H9 (cell line): Measurements from ENCODE around the gene KCNH1. TPM values are rescaled to one million over a fixed set of nuclear protein-coding genes. Genes with fewer than 3 reads are reported as not detected.

ENCODE experiments used
- DNase-seq: peaks from one replicate; pipeline ENCODE4 v3.0.0-alpha.2; 2017
- H2AFZ ChIP-seq: one replicate; pipeline ENCODE4 v1.6.1; 2013; ENCODE audit warnings: mild to moderate bottlenecking, low read length, control low read depth, moderate library complexity
- H2AK5ac ChIP-seq: 2 replicates; pipeline ENCODE4 v1.6.1; 2013; ENCODE audit warnings: low read length, control low read depth, mixed read lengths; ENCODE audit not compliant: insufficient read length
- H2BK120ac ChIP-seq: one replicate; pipeline ENCODE4 v1.6.1; 2013; ENCODE audit warnings: low read depth, mild to moderate bottlenecking, low read length, control low read depth, inconsistent platforms; ENCODE audit not compliant: poor library complexity, severe bottlenecking
- H2BK12ac ChIP-seq: 2 replicates; pipeline ENCODE4 v1.6.1; 2013; ENCODE audit warnings: low read length, control low read depth, mixed read lengths, low read depth; ENCODE audit not compliant: insufficient read length
- H2BK15ac ChIP-seq: 2 replicates; pipeline ENCODE4 v1.6.1; 2013; ENCODE audit warnings: low read depth, low read length, control low read depth
- H2BK20ac ChIP-seq: one replicate; pipeline ENCODE4 v1.6.1; 2013; ENCODE audit warnings: low read depth, mild to moderate bottlenecking, low read length, control low read depth, inconsistent platforms; ENCODE audit not compliant: poor library complexity, severe bottlenecking
- H2BK5ac ChIP-seq: 2 replicates; pipeline ENCODE4 v1.6.1; 2013; ENCODE audit warnings: low read length, control low read depth, mixed read lengths; ENCODE audit not compliant: insufficient read length
- H3K14ac ChIP-seq: 2 replicates; pipeline ENCODE4 v1.6.1; 2013; ENCODE audit warnings: low read length, control low read depth; ENCODE audit not compliant: insufficient read depth
- H3K18ac ChIP-seq: 2 replicates; pipeline ENCODE4 v1.6.1; 2013; ENCODE audit warnings: low read depth, mild to moderate bottlenecking, mixed read lengths, low read length, control low read depth; ENCODE audit not compliant: insufficient read length
- H3K23ac ChIP-seq: 2 replicates; pipeline ENCODE4 v1.6.1; 2013; ENCODE audit warnings: low read length, control low read depth, mixed read lengths, low read depth; ENCODE audit not compliant: insufficient read length
- H3K23me2 ChIP-seq: 2 replicates; pipeline ENCODE4 v1.6.1; 2013; ENCODE audit warnings: low read depth, mild to moderate bottlenecking, mixed read lengths, low read length, control low read depth; ENCODE audit not compliant: insufficient read length, poor library complexity, severe bottlenecking
- H3K27ac ChIP-seq: 2 replicates; pipeline ENCODE4 v1.5.1; 2013; ENCODE audit warnings: low read length, control low read depth, mixed read lengths, low read depth; ENCODE audit not compliant: insufficient read length
- H3K27me3 ChIP-seq: 2 replicates; pipeline ENCODE4 v1.6.1; 2013; ENCODE audit warnings: low read length, control low read depth, inconsistent platforms; ENCODE audit not compliant: insufficient read depth
- H3K4ac ChIP-seq: 2 replicates; pipeline ENCODE4 v1.6.1; 2013; ENCODE audit warnings: low read depth, mild to moderate bottlenecking, control low read depth, inconsistent platforms, low read length, moderate library complexity
- H3K4me1 ChIP-seq: 2 replicates; pipeline ENCODE4 v1.6.1; 2013; ENCODE audit warnings: low read length, control low read depth, inconsistent platforms; ENCODE audit not compliant: insufficient read depth
- H3K4me2 ChIP-seq: 2 replicates; pipeline ENCODE4 v1.6.1; 2013; ENCODE audit warnings: low read length, control low read depth, mixed read lengths; ENCODE audit not compliant: insufficient read length, insufficient read depth
- H3K56ac ChIP-seq: 2 replicates; pipeline ENCODE4 v1.6.1; 2013; ENCODE audit warnings: low read depth, mild to moderate bottlenecking, mixed read lengths, low read length, control low read depth; ENCODE audit not compliant: insufficient read length
- H3K79me1 ChIP-seq: 2 replicates; pipeline ENCODE4 v1.6.1; 2013; ENCODE audit warnings: low read depth, mild to moderate bottlenecking, moderate library complexity, low read length, control low read depth, inconsistent platforms; ENCODE audit not compliant: insufficient read depth, poor library complexity, severe bottlenecking
- H3K79me2 ChIP-seq: 2 replicates; pipeline ENCODE4 v1.6.1; 2013; ENCODE audit warnings: low read length, control low read depth, inconsistent platforms; ENCODE audit not compliant: insufficient read depth
- H3K9ac ChIP-seq: 2 replicates; pipeline ENCODE4 v1.6.1; 2013; ENCODE audit warnings: low read length, control low read depth, mixed read lengths; ENCODE audit not compliant: insufficient read length; ENCODE audit errors: extremely low read depth
- H3K9me3 ChIP-seq: one replicate; pipeline ENCODE4 v1.6.1; 2013; ENCODE audit warnings: low read depth, low read length, inconsistent platforms; ENCODE audit not compliant: control insufficient read depth
- H3T11ph ChIP-seq: one replicate; pipeline ENCODE4 v1.6.1; 2013; ENCODE audit warnings: mild to moderate bottlenecking, low read length, control low read depth, inconsistent platforms
- H4K20me1 ChIP-seq: one replicate; pipeline ENCODE4 v1.6.1; 2013; ENCODE audit not compliant: control insufficient read depth, insufficient read length, insufficient read depth
- H4K5ac ChIP-seq: 2 replicates; pipeline ENCODE4 v1.6.1; 2013; ENCODE audit warnings: low read depth, mild to moderate bottlenecking, mixed read lengths, low read length, control low read depth; ENCODE audit not compliant: insufficient read length
- H4K8ac ChIP-seq: replicated peaks from 2 replicates; pipeline ENCODE4 v1.6.1; 2013; ENCODE audit warnings: low read length, control low read depth, mixed read lengths, low read depth; ENCODE audit not compliant: insufficient read length
- H4K91ac ChIP-seq: 2 replicates; pipeline ENCODE4 v1.6.1; 2013; ENCODE audit warnings: low read depth, mild to moderate bottlenecking, moderate library complexity, mixed read lengths, low read length, control low read depth; ENCODE audit not compliant: insufficient read length
- H3K27ac Mint-ChIP-seq, 3 experiments: 2 replicates in 2 of 3; 3 replicates in 1 of 3; pipeline ENCODE4 v1.8.0; 2020 to 2021; ENCODE audit warnings: mixed read lengths in 3 of 3, mild to moderate bottlenecking in 1 of 3, moderate library complexity in 1 of 3
- H3K27me3 Mint-ChIP-seq: 2 replicates; pipeline ENCODE4 v1.8.0; 2021; ENCODE audit warnings: low read depth, mild to moderate bottlenecking, moderate library complexity, mixed read lengths
- H3K36me3 Mint-ChIP-seq, 3 experiments: 2 replicates in 2 of 3; 3 replicates in 1 of 3; pipeline ENCODE4 v1.8.0; 2020 to 2021; ENCODE audit warnings: low read depth in 3 of 3, mixed read lengths in 3 of 3; ENCODE audit not compliant: insufficient read depth in 1 of 3
- H3K4me1 Mint-ChIP-seq, 2 experiments: 2 replicates each; pipeline ENCODE4 v1.8.0; 2020; ENCODE audit warnings: mixed read lengths in 2 of 2
- H3K4me3 Mint-ChIP-seq, 2 experiments: 2 replicates in 1 of 2; 3 replicates in 1 of 2; pipeline ENCODE4 v1.8.0; 2020 to 2021; ENCODE audit warnings: mild to moderate bottlenecking in 2 of 2, mixed read lengths in 2 of 2, moderate library complexity in 1 of 2
- H3K9me3 Mint-ChIP-seq, 2 experiments: 2 replicates in 1 of 2; 3 replicates in 1 of 2; pipeline ENCODE4 v1.8.0; 2020; ENCODE audit warnings: mild to moderate bottlenecking in 2 of 2, mixed read lengths in 2 of 2, moderate library complexity in 1 of 2
- CTCF ChIP-seq: fragments of 200-600 bp; sonication (generic); conservative IDR thresholded peaks from 3 replicates; pipeline ENCODE4 v1.8.0; 2021; ENCODE audit warnings: antibody characterized with exemption, mild to moderate bottlenecking
- WGBS: extraction: QIAGEN DNeasy Blood & Tissue Kit; methylation state at CpG from one replicate; pipeline ENCODE4 v1.1.7; 2013; ENCODE audit warnings: missing lambda C conversion rate, low lambda C conversion rate, mixed read lengths; ENCODE audit not compliant: insufficient read length; ENCODE audit errors: extremely low coverage; 5-methylcytosine and 5-hydroxymethylcytosine counted together
- total RNA-seq: library from RNA; stranded (reverse); gene quantifications from 2 replicates; pipeline ENCODE4 v1.2.1, GENCODE V29; 2021

Gene KCNH1
- total RNA-seq, 1 experiment from 2014 or later: 0.11 TPM

GRCh38 chr1:210631399-210631798 lies 502.5 kb downstream of the KCNH1 start:
- Histone ChIP-seq H3K27me3 (no peaks in the 10 kb centered on the region), H2BK12ac (no peak overlapping the region), H2BK15ac (no peak overlapping the region), H2BK120ac (no peak overlapping the region), H3K27ac (no peak overlapping the region), H3K4me2 (no peak overlapping the region), H2AK5ac (no peak overlapping the region), H3K4ac (no peak overlapping the region), H3K23ac (no peak overlapping the region), H4K5ac (no peak overlapping the region), H3K9me3 (no peaks in the 10 kb centered on the region), H3K14ac (no peak overlapping the region), H3K79me2 (no peaks in the 10 kb centered on the region), H3K56ac (no peak overlapping the region), H2BK20ac (no peak overlapping the region), H4K8ac (no peak overlapping the region), H3K9ac (no peak overlapping the region), H3K4me1 (no peaks in the 10 kb centered on the region), H4K91ac (no peak overlapping the region), H3K23me2 (no peaks in the 10 kb centered on the region), H3K18ac (no peak overlapping the region), H3K79me1 (no peaks in the 10 kb centered on the region), H2BK5ac (no peak overlapping the region), H4K20me1 (no peaks in the 10 kb centered on the region), H2AFZ (no peak overlapping the region), H3T11ph (no peak overlapping the region)
- H3K9me3 Mint-ChIP-seq: no peaks in the 10 kb centered on the region; a peak in 1 of 5 replicates
- WGBS: no CpG with 5 or more reads among the region's 3 CpGs
- H3K36me3 Mint-ChIP-seq: no peaks in the 10 kb centered on the region
- no peak overlapping the region for H3K27ac Mint-ChIP-seq
- no peak for TF ChIP-seq CTCF
- H3K4me3 Mint-ChIP-seq: no peak overlapping the region
- peaks cover 2 to 5% of the 10 kb centered on the region in 2 experiments; a peak in 2 of 4 replicates for H3K4me1 Mint-ChIP-seq
- H3K27me3 Mint-ChIP-seq: no peaks in the 10 kb centered on the region
- no peak for DNase-seq
